K562 (cell line): ENCODE results near the gene CAMK2D. TPM values are rescaled to one million over a fixed set of nuclear protein-coding genes. Genes with fewer than 3 reads are reported as not detected.

Source experiments
- ATAC-seq: fragments of 200-7000 bp; cut with Tn5 transposase; 3 replicates; pipeline ENCODE4 v1.9.1; 2020; ENCODE audit warnings: moderate library complexity
- BruUV-seq: library from RNA; stranded (reverse); fragments of 400-500 nt; replicated peaks from 2 replicates; lab custom pipeline; 2021; lab: Mats Ljungman, UMichigan
- CTCF ChIA-PET: fragments of 300-600 bp; formaldehyde crosslinking; extraction: SDS; loops from one replicate; lab custom pipeline; 2021; ENCODE audit warnings: low intra/inter-chr PET ratio; lab: Yijun Ruan, JAX
- POLR2A ChIA-PET: fragments of 300-600, 350-650 bp; sonication (Branson Sonifier 250); formaldehyde crosslinking; extraction: SDS; loops from one replicate; lab custom pipeline; 2021; ENCODE audit warnings: antibody characterized with exemption, inconsistent platforms; lab: Yijun Ruan, JAX
- DNase-seq, 4 experiments: peaks; one replicate each; pipeline versions ENCODE4 v3.0.0 to v3.0.0-alpha.2; 2011 to 2018; ENCODE audit warnings: low spot score in 3 of 4, mixed read lengths in 3 of 4; ENCODE audit errors: extremely low read depth in 1 of 4
- FAIRE-seq: peaks from 2 replicates; lab custom pipeline; 2011; peaks lifted over from hg19 to GRCh38; lab: Jason Lieb, UNC
- H2AFZ ChIP-seq: 2 replicates; pipeline ENCODE4 v1.6.0; 2011; ENCODE audit warnings: low read depth, low read length, control low read depth, inconsistent platforms
- H3K27ac ChIP-seq: fragments of 200-600 bp; 3 replicates; pipeline ENCODE4 v1.8.0; 2011; ENCODE audit warnings: low read depth, mild to moderate bottlenecking, control low read depth, inconsistent platforms, low read length, moderate library complexity, mixed read lengths; ENCODE audit errors: extremely low read depth
- H3K27me3 ChIP-seq, 2 experiments: fragments of 300-600 bp in 1 of 2; 2 replicates in 1 of 2; 3 replicates in 1 of 2; pipeline versions ENCODE4 v1.6.0 to v1.8.0; 2011; ENCODE audit warnings: inconsistent platforms in 2 of 2, low read length in 2 of 2, mild to moderate bottlenecking in 1 of 2, mixed read lengths in 1 of 2, moderate library complexity in 1 of 2; ENCODE audit not compliant: control insufficient read depth in 2 of 2, insufficient read depth in 2 of 2
- H3K36me3 ChIP-seq: fragments of 300-600 bp; 3 replicates; pipeline ENCODE4 v1.8.0; 2011; ENCODE audit warnings: mild to moderate bottlenecking, low read length, inconsistent platforms; ENCODE audit not compliant: control insufficient read depth, insufficient read depth
- H3K4me1 ChIP-seq, 2 experiments: fragments of 200-600 bp in 1 of 2; replicated peaks in 1 of 2; 2 replicates in 1 of 2; 3 replicates in 1 of 2; pipeline versions ENCODE4 v1.5.1 to v1.8.0; 2011; ENCODE audit warnings: inconsistent platforms in 2 of 2, low read length in 2 of 2, mild to moderate bottlenecking in 1 of 2, mixed read lengths in 1 of 2, moderate library complexity in 1 of 2; ENCODE audit not compliant: control insufficient read depth in 2 of 2, insufficient read depth in 2 of 2
- H3K4me2 ChIP-seq: 2 replicates; pipeline ENCODE4 v1.6.1; 2011; ENCODE audit warnings: low read length, control low read depth, inconsistent platforms, mixed read lengths; ENCODE audit not compliant: insufficient read depth
- H3K4me3 ChIP-seq: fragments of 200-600 bp; sonication (generic), shearing (Covaris generic); 2 replicates; pipeline ENCODE4 v1.5.1; 2016; ENCODE audit warnings: control low read depth, inconsistent platforms
- H3K79me2 ChIP-seq: fragments of 200-600 bp; 3 replicates; pipeline ENCODE4 v1.8.0; 2011; ENCODE audit warnings: low read length, inconsistent platforms; ENCODE audit not compliant: control insufficient read depth, insufficient read depth
- H3K9ac ChIP-seq, 2 experiments: 2 replicates each; pipeline versions ENCODE4 v1.6.0 to v1.6.1; 2011; ENCODE audit warnings: low read depth in 2 of 2, low read length in 2 of 2, control low read depth in 1 of 2, inconsistent platforms in 1 of 2, mild to moderate bottlenecking in 1 of 2, mixed read lengths in 1 of 2; ENCODE audit not compliant: insufficient read depth in 1 of 2
- H3K9me1 ChIP-seq: one replicate; pipeline ENCODE4 v1.6.0; 2011; ENCODE audit warnings: inconsistent platforms, mild to moderate bottlenecking, low read length, moderate library complexity; ENCODE audit not compliant: control insufficient read depth, insufficient read depth
- H3K9me3 ChIP-seq: replicated peaks from 2 replicates; pipeline ENCODE4 v1.5.1; 2011; ENCODE audit warnings: low read depth, low read length, inconsistent platforms; ENCODE audit not compliant: control insufficient read depth, insufficient read depth
- H4K20me1 ChIP-seq: replicated peaks from 2 replicates; pipeline ENCODE4 v1.6.1; 2011; ENCODE audit warnings: low read length, inconsistent platforms, mixed read lengths; ENCODE audit not compliant: control insufficient read depth, insufficient read depth
- BRD9 ChIP-seq: fragments of 450-650 bp; IDR thresholded peaks from 2 replicates; pipeline ENCODE4 v1.6.1; 2018; ENCODE audit warnings: low read depth; ENCODE audit not compliant: partially characterized antibody
- FOXK2 ChIP-seq, 2 experiments: fragments of 450-650 bp; IDR thresholded peaks in 1 of 2; conservative IDR thresholded peaks in 1 of 2; 2 replicates each; pipeline ENCODE4 v1.6.1; 2016; ENCODE audit warnings: low read depth in 2 of 2, mild to moderate bottlenecking in 1 of 2
- HDGF ChIP-seq: fragments of 450-650 bp; IDR thresholded peaks from 2 replicates; pipeline ENCODE4 v1.6.1; 2016
- SIX5 ChIP-seq, 2 experiments: IDR thresholded peaks; 2 replicates each; pipeline ENCODE4 v1.6.1; 2011; ENCODE audit warnings: low read length in 2 of 2, borderline replicate concordance in 1 of 2, low read depth in 1 of 2, mild to moderate bottlenecking in 1 of 2, moderate library complexity in 1 of 2; ENCODE audit not compliant: insufficient read depth in 1 of 2
- SPI1 ChIP-seq: IDR thresholded peaks from 2 replicates; pipeline ENCODE4 v1.6.1; 2011; ENCODE audit warnings: low read depth, low read length, control low read depth, borderline replicate concordance
- SRSF1 ChIP-seq: fragments of 200-400 bp; formaldehyde crosslinking; IDR thresholded peaks from 2 replicates; pipeline ENCODE4 v1.6.1; 2017; ENCODE audit warnings: mild to moderate bottlenecking, low read depth, low read length, moderate library complexity
- TBL1XR1 ChIP-seq, 2 experiments: IDR thresholded peaks; 2 replicates each; pipeline ENCODE4 v1.6.1; 2012; ENCODE audit warnings: improper control_type of control experiment in 2 of 2, low read length in 2 of 2, mild to moderate bottlenecking in 1 of 2
- ZBTB7A ChIP-seq: IDR thresholded peaks from 2 replicates; pipeline ENCODE4 v1.6.1; 2011; ENCODE audit warnings: low read depth, mild to moderate bottlenecking, low read length, moderate library complexity, borderline replicate concordance; ENCODE audit not compliant: control insufficient read depth
- ZKSCAN1 ChIP-seq: fragments of 150-350 bp; IDR thresholded peaks from 2 replicates; pipeline ENCODE4 v1.6.1; 2016; ENCODE audit warnings: low read depth, low read length
- ZNF121 ChIP-seq: sonication (generic); formaldehyde crosslinking; conservative IDR thresholded peaks from 2 replicates; pipeline ENCODE4 v1.8.0; 2022; ENCODE audit warnings: missing genetic modification reagents
- ZNF165 ChIP-seq: fragments of 250-450 bp; sonication (Bioruptor Pico); IDR thresholded peaks from 2 replicates; pipeline ENCODE4 v1.4.0; 2020; ENCODE audit warnings: borderline replicate concordance
- ZNF436 ChIP-seq: fragments of 250-450, 450-650 bp; sonication (Bioruptor Pico); formaldehyde crosslinking; IDR thresholded peaks from 2 replicates; pipeline ENCODE4 v1.7.0; 2020; ENCODE audit warnings: mild to moderate bottlenecking
- ZNF75A ChIP-seq: fragments of 450-650 bp; formaldehyde crosslinking; IDR thresholded peaks from 2 replicates; pipeline ENCODE4 v1.4.0; 2020; ENCODE audit warnings: mild to moderate bottlenecking
- WGBS: fragments of 100-300 bp; shearing (Covaris generic); methylation state at CpG from one replicate; pipeline ENCODE4 v1.1.6; 2016; ENCODE audit warnings: low coverage, mixed read lengths; ENCODE audit not compliant: insufficient coverage; ENCODE audit errors: missing lambda C conversion rate; 5-methylcytosine and 5-hydroxymethylcytosine counted together
- in situ Hi-C: fragments of 300-500 bp; cut with MboI; formaldehyde crosslinking; loops from 4 replicates; pipeline ENCODE4 v1.15.0; 2018; ENCODE audit warnings: inconsistent platforms, mixed read lengths
- intact Hi-C: fragments of 100-400 bp; cut with micrococcal nuclease; formaldehyde crosslinking; loops from 2 replicates; pipeline ENCODE4 v1.14.2; 2022
- polyA plus RNA-seq, 8 experiments: library from polyadenylated mRNA; depleted of rRNA in 4 of 8; stranded (reverse) in 5 of 8; unstranded in 3 of 8; fragments of >200 nt; fragmentation: Nextera tagmentation in 2 of 8; fragmentation: Illumina TruSeq in 1 of 8; extraction: Ambion mirVana in 2 of 8; extraction: Trizol in 1 of 8; gene quantifications; 2 replicates each; pipeline versions ENCODE4 v1.2.1 to v1.2.3, GENCODE V29; 2011 to 2014; ENCODE audit warnings: inconsistent platforms in 1 of 8, missing spikeins in 1 of 8
- total RNA-seq, 7 experiments: library from RNA; depleted of rRNA in 6 of 7; stranded (reverse); fragments of >200 nt in 6 of 7; fragmentation: Illumina TruSeq in 2 of 7; extraction: Trizol in 2 of 7; gene quantifications; 2 replicates each; pipeline versions ENCODE4 v1.2.1 to v1.2.3, GENCODE V29; 2011 to 2021; ENCODE audit warnings: low replicate concordance in 1 of 7
- TF ChIP-seq, protein P1 (sequence below): fragments of 450-650 bp; IDR thresholded peaks from 2 replicates; pipeline ENCODE4 v1.6.1; 2017; ENCODE audit warnings: antibody characterized with exemption, mild to moderate bottlenecking
- TF ChIP-seq, protein P2 (sequence below), 2 experiments: fragments of 150-350 bp in 1 of 2; IDR thresholded peaks; 2 replicates each; pipeline ENCODE4 v1.6.1; 2012 to 2016; ENCODE audit warnings: low read depth in 2 of 2, low read length in 2 of 2, mild to moderate bottlenecking in 1 of 2, moderate library complexity in 1 of 2

The CAMK2D gene
- total and polyA plus RNA-seq, 9 of the 15 experiments (the other 6 are each of a cell fraction or from before 2014, with no cell fraction given): 0.01 to 0.33 (median 0.04) TPM; not detected in 2

DNA sequence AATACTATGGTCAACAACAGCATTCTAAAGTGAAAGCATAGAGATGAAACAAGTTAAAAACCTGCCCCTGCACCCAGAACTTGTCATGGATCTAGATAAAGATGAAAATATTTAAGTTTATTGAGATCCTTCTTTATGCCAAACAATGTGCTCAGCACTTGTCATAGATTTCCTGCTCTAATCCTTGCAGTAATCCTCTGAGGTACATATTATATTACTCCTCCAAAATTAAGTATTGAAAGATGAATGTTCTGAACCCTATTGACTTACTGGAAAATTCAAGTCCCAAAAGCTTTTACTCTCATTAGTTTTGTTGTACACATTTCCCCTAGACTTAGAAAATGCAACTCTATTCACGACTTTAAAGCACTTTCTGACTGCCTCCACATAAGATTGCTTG is 35.6 kb downstream of the CAMK2D start:
- Histone ChIP-seq H3K4me2 (no peak overlapping the region), H3K9me1 (no peaks in the 10 kb centered on the region), H3K9ac (no peak overlapping the region), H3K79me2 (no peaks in the 10 kb centered on the region), H2AFZ (no peak overlapping the region), H3K27ac (no peak overlapping the region), H3K36me3 (no peaks in the 10 kb centered on the region), H3K9me3 (no peaks in the 10 kb centered on the region), H4K20me1 (no peaks in the 10 kb centered on the region), H3K4me3 (no peak overlapping the region), H3K4me1 (no peaks in the 10 kb centered on the region), H3K27me3 (no peaks in the 10 kb centered on the region)
- CTCF ChIA-PET: no interaction called here
- 0% methylated on average over 1 of the region's 1 CpG for WGBS
- in situ Hi-C loops: no loop called here
- FAIRE-seq (no peak), DNase-seq (no peak), ATAC-seq (no peak)
- no TSS peak for BruUV-seq
- POLR2A ChIA-PET: no interaction called here
- intact Hi-C loops: no loop called here
- TF ChIP-seq SIX5 (IDR thresholded peaks at IDR 0.05; ENCODE audit: borderline replicate concordance in 1 of 2, insufficient read depth in 1 of 2, low read depth in 1 of 2, low read length in 2 of 2): no peak
- TF ChIP-seq, protein P1, sequence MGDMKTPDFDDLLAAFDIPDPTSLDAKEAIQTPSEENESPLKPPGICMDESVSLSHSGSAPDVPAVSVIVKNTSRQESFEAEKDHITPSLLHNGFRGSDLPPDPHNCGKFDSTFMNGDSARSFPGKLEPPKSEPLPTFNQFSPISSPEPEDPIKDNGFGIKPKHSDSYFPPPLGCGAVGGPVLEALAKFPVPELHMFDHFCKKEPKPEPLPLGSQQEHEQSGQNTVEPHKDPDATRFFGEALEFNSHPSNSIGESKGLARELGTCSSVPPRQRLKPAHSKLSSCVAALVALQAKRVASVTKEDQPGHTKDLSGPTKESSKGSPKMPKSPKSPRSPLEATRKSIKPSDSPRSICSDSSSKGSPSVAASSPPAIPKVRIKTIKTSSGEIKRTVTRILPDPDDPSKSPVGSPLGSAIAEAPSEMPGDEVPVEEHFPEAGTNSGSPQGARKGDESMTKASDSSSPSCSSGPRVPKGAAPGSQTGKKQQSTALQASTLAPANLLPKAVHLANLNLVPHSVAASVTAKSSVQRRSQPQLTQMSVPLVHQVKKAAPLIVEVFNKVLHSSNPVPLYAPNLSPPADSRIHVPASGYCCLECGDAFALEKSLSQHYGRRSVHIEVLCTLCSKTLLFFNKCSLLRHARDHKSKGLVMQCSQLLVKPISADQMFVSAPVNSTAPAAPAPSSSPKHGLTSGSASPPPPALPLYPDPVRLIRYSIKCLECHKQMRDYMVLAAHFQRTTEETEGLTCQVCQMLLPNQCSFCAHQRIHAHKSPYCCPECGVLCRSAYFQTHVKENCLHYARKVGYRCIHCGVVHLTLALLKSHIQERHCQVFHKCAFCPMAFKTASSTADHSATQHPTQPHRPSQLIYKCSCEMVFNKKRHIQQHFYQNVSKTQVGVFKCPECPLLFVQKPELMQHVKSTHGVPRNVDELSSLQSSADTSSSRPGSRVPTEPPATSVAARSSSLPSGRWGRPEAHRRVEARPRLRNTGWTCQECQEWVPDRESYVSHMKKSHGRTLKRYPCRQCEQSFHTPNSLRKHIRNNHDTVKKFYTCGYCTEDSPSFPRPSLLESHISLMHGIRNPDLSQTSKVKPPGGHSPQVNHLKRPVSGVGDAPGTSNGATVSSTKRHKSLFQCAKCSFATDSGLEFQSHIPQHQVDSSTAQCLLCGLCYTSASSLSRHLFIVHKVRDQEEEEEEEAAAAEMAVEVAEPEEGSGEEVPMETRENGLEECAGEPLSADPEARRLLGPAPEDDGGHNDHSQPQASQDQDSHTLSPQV: no peak
- TF ChIP-seq SPI1: no peak
- no peak for TF ChIP-seq ZNF436 (CRISPR knock-in tag)
- TF ChIP-seq SRSF1: no peak
- no peak for TF ChIP-seq TBL1XR1 (IDR thresholded peaks at IDR 0.05; ENCODE audit: low read length in 2 of 2)
- no peak for TF ChIP-seq ZKSCAN1
- TF ChIP-seq HDGF: no peak
- no peak for TF ChIP-seq ZNF165 (CRISPR knock-in tag)
- no peak for TF ChIP-seq ZNF121 (CRISPR knock-in tag)
- TF ChIP-seq ZNF75A: no peak
- no peak for TF ChIP-seq FOXK2 (conservative IDR thresholded peaks at IDR 0.05 in 1 of 2, IDR thresholded peaks at IDR 0.05 in 1 of 2; ENCODE audit: low read depth in 2 of 2)
- TF ChIP-seq ZBTB7A: no peak
- TF ChIP-seq BRD9: no peak
- TF ChIP-seq, protein P2, sequence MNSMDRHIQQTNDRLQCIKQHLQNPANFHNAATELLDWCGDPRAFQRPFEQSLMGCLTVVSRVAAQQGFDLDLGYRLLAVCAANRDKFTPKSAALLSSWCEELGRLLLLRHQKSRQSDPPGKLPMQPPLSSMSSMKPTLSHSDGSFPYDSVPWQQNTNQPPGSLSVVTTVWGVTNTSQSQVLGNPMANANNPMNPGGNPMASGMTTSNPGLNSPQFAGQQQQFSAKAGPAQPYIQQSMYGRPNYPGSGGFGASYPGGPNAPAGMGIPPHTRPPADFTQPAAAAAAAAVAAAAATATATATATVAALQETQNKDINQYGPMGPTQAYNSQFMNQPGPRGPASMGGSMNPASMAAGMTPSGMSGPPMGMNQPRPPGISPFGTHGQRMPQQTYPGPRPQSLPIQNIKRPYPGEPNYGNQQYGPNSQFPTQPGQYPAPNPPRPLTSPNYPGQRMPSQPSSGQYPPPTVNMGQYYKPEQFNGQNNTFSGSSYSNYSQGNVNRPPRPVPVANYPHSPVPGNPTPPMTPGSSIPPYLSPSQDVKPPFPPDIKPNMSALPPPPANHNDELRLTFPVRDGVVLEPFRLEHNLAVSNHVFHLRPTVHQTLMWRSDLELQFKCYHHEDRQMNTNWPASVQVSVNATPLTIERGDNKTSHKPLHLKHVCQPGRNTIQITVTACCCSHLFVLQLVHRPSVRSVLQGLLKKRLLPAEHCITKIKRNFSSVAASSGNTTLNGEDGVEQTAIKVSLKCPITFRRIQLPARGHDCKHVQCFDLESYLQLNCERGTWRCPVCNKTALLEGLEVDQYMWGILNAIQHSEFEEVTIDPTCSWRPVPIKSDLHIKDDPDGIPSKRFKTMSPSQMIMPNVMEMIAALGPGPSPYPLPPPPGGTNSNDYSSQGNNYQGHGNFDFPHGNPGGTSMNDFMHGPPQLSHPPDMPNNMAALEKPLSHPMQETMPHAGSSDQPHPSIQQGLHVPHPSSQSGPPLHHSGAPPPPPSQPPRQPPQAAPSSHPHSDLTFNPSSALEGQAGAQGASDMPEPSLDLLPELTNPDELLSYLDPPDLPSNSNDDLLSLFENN (IDR thresholded peaks at IDR 0.05; ENCODE audit: low read depth in 2 of 2, low read length in 2 of 2): no peak
